GM12878 (cell line): ENCODE results near the gene PCGF1. TPM values are rescaled to one million over a fixed set of nuclear protein-coding genes. Genes with fewer than 3 reads are reported as not detected.

Experiments
- ATAC-seq: fragments of 200-7000 bp; cut with Tn5 transposase; 3 replicates; pipeline ENCODE4 v1.9.1; 2020; ENCODE audit warnings: mild to moderate bottlenecking, moderate library complexity
- BruUV-seq: library from RNA; stranded (reverse); fragments of 400-500 nt; replicated peaks from 2 replicates; lab custom pipeline; 2021; lab: Mats Ljungman, UMichigan
- CTCF ChIA-PET: fragments of 300-600 bp; sonication (Branson Sonifier 250); formaldehyde crosslinking; extraction: SDS; loops from one replicate; lab custom pipeline; 2021; ENCODE audit warnings: inconsistent platforms; lab: Yijun Ruan, JAX
- POLR2A ChIA-PET: fragments of 350-600 bp; formaldehyde crosslinking; extraction: SDS; loops from one replicate; lab custom pipeline; 2021; ENCODE audit warnings: inconsistent platforms; lab: Charles Lee
- RAD21 ChIA-PET: fragments of 300-600 bp; sonication (Branson Sonifier 250); formaldehyde crosslinking; loops from one replicate; lab custom pipeline; 2023; ENCODE audit warnings: antibody characterized with exemption; ENCODE audit not compliant: unreplicated experiment; lab: Charles Lee
- SMC1A ChIA-PET: fragments of 300-600 bp; sonication (Branson Sonifier 250); formaldehyde crosslinking; loops from one replicate; lab custom pipeline; 2023; ENCODE audit not compliant: unreplicated experiment, uncharacterized antibody; lab: Charles Lee
- DNase-seq: peaks from one replicate; pipeline ENCODE4 v3.0.0-alpha.2; 2011; ENCODE audit warnings: low read depth, low spot score
- FAIRE-seq: peaks from 3 replicates; lab custom pipeline; 2011; peaks lifted over from hg19 to GRCh38; lab: Jason Lieb, UNC
- H2AFZ ChIP-seq: 2 replicates; pipeline ENCODE4 v1.6.0; 2011; ENCODE audit warnings: low read depth, low read length, control low read depth; ENCODE audit not compliant: control insufficient read depth
- H3K27ac ChIP-seq: 2 replicates; pipeline ENCODE4 v1.5.1; 2011; ENCODE audit warnings: control low read depth; ENCODE audit not compliant: control insufficient read depth, insufficient read depth
- H3K27me3 ChIP-seq, 2 experiments: replicated peaks in 1 of 2; 2 replicates each; pipeline versions ENCODE4 v1.6.0 to v1.6.1; 2011; ENCODE audit warnings: low read length in 1 of 2; ENCODE audit not compliant: control insufficient read depth in 2 of 2, insufficient read depth in 2 of 2
- H3K36me3 ChIP-seq, 2 experiments: 2 replicates each; pipeline ENCODE4 v1.5.1; 2011; ENCODE audit warnings: low read length in 1 of 2; ENCODE audit not compliant: control insufficient read depth in 2 of 2, insufficient read depth in 2 of 2
- H3K4me1 ChIP-seq: 2 replicates; pipeline ENCODE4 v1.6.1; 2011; ENCODE audit warnings: mild to moderate bottlenecking, low read length, moderate library complexity, mixed read lengths; ENCODE audit not compliant: control insufficient read depth, insufficient read depth
- H3K4me2 ChIP-seq: 2 replicates; pipeline ENCODE4 v1.6.0; 2011; ENCODE audit warnings: control low read depth; ENCODE audit not compliant: control insufficient read depth, insufficient read depth
- H3K4me3 ChIP-seq: fragments of 200-600 bp; sonication (generic); 2 replicates; pipeline ENCODE4 v1.5.1; 2016
- H3K79me2 ChIP-seq: 2 replicates; pipeline ENCODE4 v1.6.0; 2011; ENCODE audit warnings: low read length; ENCODE audit not compliant: control insufficient read depth, insufficient read depth
- H3K9ac ChIP-seq: 2 replicates; pipeline ENCODE4 v1.8.0; 2011; ENCODE audit warnings: low read length, control low read depth, mixed read lengths; ENCODE audit not compliant: control insufficient read depth, insufficient read depth
- H3K9me3 ChIP-seq: replicated peaks from 3 replicates; pipeline ENCODE4 v1.5.1; 2011; ENCODE audit warnings: mild to moderate bottlenecking, low read length; ENCODE audit not compliant: control insufficient read depth, insufficient read depth
- H4K20me1 ChIP-seq: 2 replicates; pipeline ENCODE4 v1.6.0; 2011; ENCODE audit not compliant: control insufficient read depth, insufficient read depth
- CBFB ChIP-seq: IDR thresholded peaks from 2 replicates; pipeline ENCODE4 v1.6.1; 2016; ENCODE audit warnings: antibody characterized with exemption, low read depth
- CREB1 ChIP-seq: IDR thresholded peaks from 2 replicates; pipeline ENCODE4 v1.6.1; 2012; ENCODE audit warnings: low read depth, mild to moderate bottlenecking, inconsistent platforms
- E2F8 ChIP-seq: fragments of 450-650 bp; IDR thresholded peaks from 2 replicates; pipeline ENCODE4 v1.6.1; 2018; ENCODE audit warnings: mild to moderate bottlenecking, low read depth, moderate library complexity; ENCODE audit not compliant: partially characterized antibody
- ETV6 ChIP-seq, 2 experiments: fragments of 450-650 bp in 1 of 2; IDR thresholded peaks in 1 of 2; conservative IDR thresholded peaks in 1 of 2; 2 replicates each; pipeline ENCODE4 v1.6.1; 2014; ENCODE audit warnings: antibody characterized with exemption in 1 of 2, borderline replicate concordance in 1 of 2, low read depth in 1 of 2, mild to moderate bottlenecking in 1 of 2, moderate library complexity in 1 of 2
- HDAC2 ChIP-seq: fragments of 200-600 bp; sonication (generic); IDR thresholded peaks from 2 replicates; pipeline ENCODE4 v1.6.1; 2017
- IKZF1 ChIP-seq: fragments of 450-650 bp; conservative IDR thresholded peaks from 2 replicates; pipeline ENCODE4 v1.6.1; 2017; ENCODE audit warnings: antibody characterized with exemption, mild to moderate bottlenecking
- IKZF2 ChIP-seq, 2 experiments: fragments of 450-650 bp; IDR thresholded peaks; 2 replicates each; pipeline ENCODE4 v1.6.1; 2017; ENCODE audit warnings: mild to moderate bottlenecking in 2 of 2, moderate library complexity in 2 of 2
- JUND ChIP-seq: IDR thresholded peaks from 2 replicates; pipeline ENCODE4 v1.6.1; 2012; ENCODE audit warnings: low read depth, mild to moderate bottlenecking, low read length, improper control_type of control experiment, moderate library complexity
- LARP7 ChIP-seq: fragments of 450-650 bp; IDR thresholded peaks from 2 replicates; pipeline ENCODE4 v1.6.1; 2017; ENCODE audit warnings: mild to moderate bottlenecking
- POLR2AphosphoS2 ChIP-seq: IDR thresholded peaks from 2 replicates; pipeline ENCODE4 v1.6.1; 2011; ENCODE audit warnings: low read depth, mild to moderate bottlenecking, low read length, improper control_type of control experiment, moderate library complexity
- POU2F2 ChIP-seq: IDR thresholded peaks from 3 replicates; pipeline ENCODE4 v1.6.1; 2011; ENCODE audit warnings: low read depth, mild to moderate bottlenecking, low read length, borderline replicate concordance
- ZBED1 ChIP-seq: IDR thresholded peaks from 2 replicates; pipeline ENCODE4 v1.6.1; 2016; ENCODE audit warnings: borderline replicate concordance
- ZBTB33 ChIP-seq: fragments of 450-650 bp; IDR thresholded peaks from 2 replicates; pipeline ENCODE4 v1.6.1; 2017; ENCODE audit warnings: mild to moderate bottlenecking
- ZNF207 ChIP-seq: fragments of 450-650 bp; IDR thresholded peaks from 2 replicates; pipeline ENCODE4 v1.6.1; 2014; ENCODE audit warnings: antibody characterized with exemption, mild to moderate bottlenecking, borderline replicate concordance
- ZNF217 ChIP-seq: fragments of 450-650 bp; IDR thresholded peaks from 2 replicates; pipeline ENCODE4 v1.6.1; 2017; ENCODE audit warnings: antibody characterized with exemption, mild to moderate bottlenecking
- ZSCAN29 ChIP-seq: fragments of 450-650 bp; IDR thresholded peaks from 2 replicates; pipeline ENCODE4 v1.6.1; 2017; ENCODE audit warnings: mild to moderate bottlenecking, moderate library complexity
- WGBS: methylation state at CpG from one replicate; pipeline ENCODE4 v1.1.6; 2016; ENCODE audit warnings: low lambda C conversion rate; ENCODE audit not compliant: insufficient replicate concordance, insufficient coverage; ENCODE audit errors: missing lambda C conversion rate; 5-methylcytosine and 5-hydroxymethylcytosine counted together
- in situ Hi-C: fragments of 300-500 bp; cut with MboI; formaldehyde crosslinking; loops from 9 replicates; pipeline ENCODE4 v1.14.3; 2018; ENCODE audit warnings: mixed read lengths
- intact Hi-C: fragments of 100-400 bp; cut with micrococcal nuclease; formaldehyde crosslinking; loops from one replicate; pipeline ENCODE4 v1.14.2; 2022; ENCODE audit not compliant: unreplicated experiment
- polyA plus RNA-seq, 11 experiments: library from polyadenylated mRNA; depleted of rRNA in 4 of 11; unstranded in 6 of 11; stranded (reverse) in 5 of 11; fragments of >200 nt; fragmentation: Nextera tagmentation in 4 of 11; fragmentation: Illumina TruSeq in 1 of 11; extraction: Ambion mirVana in 4 of 11; extraction: Trizol in 1 of 11; gene quantifications; 1 replicate in 1 of 11; 2 replicates in 10 of 11; pipeline versions ENCODE4 v1.2.1 to v1.2.3, GENCODE V29; 2011 to 2016; ENCODE audit warnings: inconsistent platforms in 2 of 11, missing spikeins in 2 of 11, low read depth in 1 of 11
- total RNA-seq, 4 experiments: library from RNA; depleted of rRNA in 3 of 4; stranded (reverse); fragments of >200 nt in 3 of 4; fragmentation: Illumina TruSeq in 1 of 4; extraction: Trizol in 1 of 4; gene quantifications; 2 replicates each; pipeline versions ENCODE4 v1.2.1 to v1.2.3, GENCODE V29; 2013 to 2021
- TF ChIP-seq, protein P1 (sequence below): IDR thresholded peaks from 2 replicates; pipeline ENCODE4 v1.6.1; 2012; ENCODE audit warnings: low read depth, low read length, improper control_type of control experiment

The PCGF1 gene
- total and polyA plus RNA-seq, 10 of the 15 experiments (the other 5 are each of a cell fraction or from before 2014, with no cell fraction given): 23.1 to 50.8 (median 27.4) TPM

GRCh38 chr2:74552914-74553811 lies 45.7 kb upstream of the PCGF1 start:
- peak overlapping the region; percentile 95 for H3K4me2 ChIP-seq
- H4K20me1 ChIP-seq: no peaks in the 10 kb centered on the region
- RAD21 ChIA-PET: interaction anchor here (1.2 to 8.6 kb wide), 6 partner anchors 14 to 33 kb away, joined by 4 to 96 read pairs (median 38); partner anchors contain the start of genes AUP1 and HTRA2
- ATAC-seq: peak; percentile 27
- intact Hi-C loops: loop anchor here (2.0 kb wide), 1 partner anchor 32 kb away; no protein-coding TSS in a partner anchor
- H3K27me3 ChIP-seq: no peaks in the 10 kb centered on the region
- H3K4me1 ChIP-seq: peaks cover 33% of the 10 kb centered on the region
- SMC1A ChIA-PET: interaction anchor here (0.7 to 6.8 kb wide), 8 partner anchors 14 to 72 kb away, joined by 3 to 106 read pairs (median 18); partner anchors contain the start of genes AUP1 and HTRA2
- peaks cover 1 to 9% of the 10 kb centered on the region in 2 experiments; a peak in 2 of 4 replicates for H3K36me3 ChIP-seq
- CTCF ChIA-PET: interaction anchor here (1.2 to 14.3 kb wide), 6 partner anchors 13 to 33 kb away, joined by 3 to 115 read pairs (median 16); partner anchors contain the start of genes AUP1, DQX1 and HTRA2
- H3K9me3 ChIP-seq: no peaks in the 10 kb centered on the region; the same call in 2 of the 3 replicates
- peak overlapping the region; percentile 43 for H2AFZ ChIP-seq
- POLR2A ChIA-PET: interaction anchor here (0.6 to 17.8 kb wide), 4 partner anchors 10 to 46 kb away, joined by 4 to 441 read pairs (median 7); partner anchors contain the start of gene PCGF1
- peaks cover 85% of the 10 kb centered on the region for H3K79me2 ChIP-seq
- peak overlapping the region; percentile 95 for H3K4me3 ChIP-seq
- 17% methylated on average over 27 of the region's 27 CpGs for WGBS
- peak overlapping the region; percentile 96 for H3K9ac ChIP-seq
- DNase-seq: no peak
- FAIRE-seq: no peak
- BruUV-seq: no TSS peak
- peak overlapping the region; percentile 93 for H3K27ac ChIP-seq
- in situ Hi-C loops: no loop called here
- TF ChIP-seq ETV6 (conservative IDR thresholded peaks at IDR 0.05 in 1 of 2, IDR thresholded peaks at IDR 0.05 in 1 of 2; ENCODE audit: borderline replicate concordance in 1 of 2, low read depth in 1 of 2) (no peak), ZBED1 (no peak), ZBTB33 (peak; percentile 89), CREB1 (no peak), CBFB (no peak), JUND (no peak), ZNF217 (no peak), IKZF2 (IDR thresholded peaks at IDR 0.05) (peak in 1 of 2 experiments; percentile 61; a peak in 1 of 4 replicates), POU2F2 (peak; percentile 12; the same call in 1 of the 3 replicates), POLR2AphosphoS2 (no peak), HDAC2 (no peak), IKZF1 (no peak), E2F8 (no peak), ZNF207 (no peak), LARP7 (peak; percentile 45; the same call in 1 of the 2 replicates), ZSCAN29 (no peak)
- TF ChIP-seq, protein P1, sequence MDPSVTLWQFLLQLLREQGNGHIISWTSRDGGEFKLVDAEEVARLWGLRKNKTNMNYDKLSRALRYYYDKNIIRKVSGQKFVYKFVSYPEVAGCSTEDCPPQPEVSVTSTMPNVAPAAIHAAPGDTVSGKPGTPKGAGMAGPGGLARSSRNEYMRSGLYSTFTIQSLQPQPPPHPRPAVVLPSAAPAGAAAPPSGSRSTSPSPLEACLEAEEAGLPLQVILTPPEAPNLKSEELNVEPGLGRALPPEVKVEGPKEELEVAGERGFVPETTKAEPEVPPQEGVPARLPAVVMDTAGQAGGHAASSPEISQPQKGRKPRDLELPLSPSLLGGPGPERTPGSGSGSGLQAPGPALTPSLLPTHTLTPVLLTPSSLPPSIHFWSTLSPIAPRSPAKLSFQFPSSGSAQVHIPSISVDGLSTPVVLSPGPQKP: no peak
